B cell (primary cell): ENCODE data around the gene MYOF. TPM values are rescaled to one million over a fixed set of nuclear protein-coding genes. Genes with fewer than 3 reads are reported as not detected.

ENCODE experiments used
- ATAC-seq: fragments of 200-7000 bp; cut with Tn5 transposase; one replicate; pipeline ENCODE4 v1.10.0; 2021; ENCODE audit warnings: low read depth, mild to moderate bottlenecking, moderate number of reproducible peaks, moderate library complexity
- CTCF ChIA-PET: fragments of 350-600 bp; sonication (Branson Sonifier 250); formaldehyde crosslinking; loops from one replicate; lab custom pipeline; 2021; ENCODE audit warnings: antibody characterized with exemption, inconsistent platforms; lab: Charles Lee
- POLR2A ChIA-PET: fragments of 350-600 bp; sonication (Branson Sonifier 250); formaldehyde crosslinking; loops from one replicate; lab custom pipeline; 2021; ENCODE audit warnings: antibody characterized with exemption; lab: Charles Lee
- DNase-seq: peaks from one replicate; pipeline ENCODE4 v3.0.0; 2013
- H2AFZ ChIP-seq: 2 replicates; pipeline ENCODE4 v1.6.1; 2012; ENCODE audit warnings: mild to moderate bottlenecking, low read depth, low read length; ENCODE audit not compliant: insufficient read depth, poor library complexity, severe bottlenecking
- H3K27ac ChIP-seq, 2 donors: 1 replicate in 1 of 2; 2 replicates in 1 of 2; pipeline ENCODE4 v1.5.1; 2012 to 2013; ENCODE audit warnings: low read length in 2 of 2, mild to moderate bottlenecking in 2 of 2, moderate library complexity in 1 of 2
- H3K27me3 ChIP-seq, 4 experiments: fragments of 200-600 bp in 1 of 4; sonication (generic) in 1 of 4; replicated peaks in 1 of 4; 1 replicate in 2 of 4; 2 replicates in 2 of 4; pipeline versions ENCODE4 v1.6.1 to v1.7.0; 2013 to 2016; ENCODE audit warnings: low read length in 3 of 4, mild to moderate bottlenecking in 2 of 4, mixed read lengths in 1 of 4, moderate library complexity in 1 of 4; ENCODE audit not compliant: insufficient read depth in 4 of 4, control insufficient read depth in 3 of 4; ENCODE audit errors: control extremely low read depth in 1 of 4
- H3K36me3 ChIP-seq, 2 experiments: replicated peaks in 1 of 2; 1 replicate in 1 of 2; 2 replicates in 1 of 2; pipeline versions ENCODE4 v1.6.1 to v1.7.1; 2013; ENCODE audit warnings: low read length in 1 of 2; ENCODE audit not compliant: insufficient read depth in 2 of 2, control insufficient read depth in 1 of 2; ENCODE audit errors: control extremely low read depth in 1 of 2, extremely low read depth in 1 of 2
- H3K4me1 ChIP-seq, 2 donors: fragments of 200-600 bp in 1 of 2; sonication (generic) in 1 of 2; 1 replicate in 1 of 2; 2 replicates in 1 of 2; pipeline versions ENCODE4 v1.5.1 to v1.6.1; 2013 to 2017; ENCODE audit warnings: low read length in 2 of 2; ENCODE audit not compliant: control insufficient read depth in 2 of 2, insufficient read depth in 2 of 2
- H3K4me2 ChIP-seq: replicated peaks from 2 replicates; pipeline ENCODE3; 2012; ENCODE audit warnings: mild to moderate bottlenecking, low read depth, low read length; ENCODE audit not compliant: poor library complexity, severe bottlenecking
- H3K4me3 ChIP-seq, 5 experiments: fragments of 200-600 bp in 1 of 5; sonication (generic) in 1 of 5; 1 replicate in 3 of 5; 2 replicates in 2 of 5; pipeline versions ENCODE4 v1.5.1 to v1.7.0; 2011 to 2016; ENCODE audit warnings: low read length in 4 of 5, mild to moderate bottlenecking in 4 of 5, low read depth in 2 of 5, control low read depth in 1 of 5, moderate library complexity in 1 of 5; ENCODE audit not compliant: insufficient read depth in 1 of 5; ENCODE audit errors: control extremely low read depth in 1 of 5, extremely low read depth in 1 of 5
- H3K79me2 ChIP-seq: fragments of 200-600 bp; sonication (generic); one replicate; pipeline ENCODE4 v1.6.0; 2016; ENCODE audit warnings: low read length; ENCODE audit not compliant: control insufficient read depth, insufficient read depth
- H3K9ac ChIP-seq: fragments of 200-600 bp; sonication (generic); 2 replicates; pipeline ENCODE4 v1.6.1; 2017; ENCODE audit warnings: mild to moderate bottlenecking, low read length, moderate library complexity
- H3K9me3 ChIP-seq, 3 donors: one replicate each; pipeline versions ENCODE4 v1.6.1 to v1.7.1; 2013; ENCODE audit warnings: low read length in 2 of 3; ENCODE audit not compliant: control insufficient read depth in 2 of 3, insufficient read depth in 1 of 3; ENCODE audit errors: control extremely low read depth in 1 of 3
- H4K20me1 ChIP-seq: 2 replicates; pipeline ENCODE4 v1.6.0; 2012; ENCODE audit warnings: mild to moderate bottlenecking, low read length; ENCODE audit not compliant: insufficient read depth, control insufficient read depth, poor library complexity, severe bottlenecking
- H3K27ac Mint-ChIP-seq: one replicate; pipeline ENCODE4 v1.8.0; 2021; ENCODE audit warnings: mixed read lengths
- H3K27me3 Mint-ChIP-seq: one replicate; pipeline ENCODE4 v1.8.0; 2021; ENCODE audit warnings: mixed read lengths
- H3K4me1 Mint-ChIP-seq: one replicate; pipeline ENCODE4 v1.8.0; 2021; ENCODE audit warnings: mixed read lengths
- H3K4me3 Mint-ChIP-seq: one replicate; pipeline ENCODE4 v1.8.0; 2021; ENCODE audit warnings: mixed read lengths
- H3K9me3 Mint-ChIP-seq: one replicate; pipeline ENCODE4 v1.8.0; 2022; ENCODE audit warnings: mixed read lengths; ENCODE audit not compliant: insufficient read depth
- EZH2 ChIP-seq: IDR thresholded peaks from 2 replicates; pipeline ENCODE4 v1.6.1; 2012; ENCODE audit warnings: borderline replicate concordance, low read depth, mild to moderate bottlenecking, moderate library complexity, low read length; ENCODE audit not compliant: insufficient read depth, poor library complexity, severe bottlenecking
- WGBS: methylation state at CpG from one replicate; pipeline ENCODE4 v1.1.5; 2013; ENCODE audit warnings: missing lambda C conversion rate; ENCODE audit not compliant: insufficient coverage; 5-methylcytosine and 5-hydroxymethylcytosine counted together
- intact Hi-C: fragments of 100-400 bp; cut with micrococcal nuclease; formaldehyde crosslinking; loops from one replicate; pipeline ENCODE4 v1.10.0; 2022
- polyA plus RNA-seq: library from polyadenylated mRNA; depleted of rRNA; stranded (reverse); fragments of >200 nt; gene quantifications from 2 replicates; pipeline ENCODE4 v1.2.3, GENCODE V29; 2012
- total RNA-seq, 2 donors: library from RNA; stranded (reverse); fragments of 120-200 nt in 1 of 2; gene quantifications; 1 replicate in 1 of 2; 2 replicates in 1 of 2; pipeline versions ENCODE4 v1.2.3 to v1.2.4, GENCODE V29; 2013 to 2022
- TF ChIP-seq, protein P1 (sequence below): fragments of 200-600 bp; IDR thresholded peaks from one replicate; pipeline ENCODE4 v1.8.0; 2022; ENCODE audit warnings: antibody characterized with exemption, mild to moderate bottlenecking

Gene MYOF
- total and polyA plus RNA-seq, 2 donors (not counting 1 experiment from before 2014, with no cell fraction given) = 0.07 to 0.18 TPM

DNA sequence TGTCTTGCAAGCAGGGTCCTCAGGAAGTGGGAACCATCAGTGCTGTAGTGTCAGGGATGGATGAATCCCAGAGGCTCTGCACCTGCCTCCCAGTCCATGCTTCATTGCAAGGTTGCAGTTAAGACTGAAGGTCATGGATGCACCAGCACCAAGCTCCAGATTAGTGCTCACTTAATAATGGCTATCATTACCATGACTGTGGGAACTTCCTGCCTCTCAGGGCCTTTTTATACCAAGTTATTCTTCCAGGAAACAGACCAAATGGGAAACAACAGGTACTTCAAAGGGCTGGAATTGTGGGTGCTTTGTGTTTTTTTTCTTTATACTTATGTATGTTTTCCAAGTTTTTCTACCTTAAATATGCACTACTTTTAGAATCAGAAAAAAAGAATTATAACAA lies 210.8 kb downstream of the MYOF start:
- Histone ChIP-seq H3K9ac (no peak overlapping the region), H2AFZ (no peak overlapping the region), H3K9me3 (peaks cover 0 to 8% (median 0%) of the 10 kb centered on the region in 3 donors), H3K27me3 (no peaks in the 10 kb centered on the region), H3K4me1 (peaks cover 19 to 20% of the 10 kb centered on the region in 2 donors), H3K27ac (no peak overlapping the region), H3K4me3 (no peak overlapping the region), H3K4me2 (no peak overlapping the region), H4K20me1 (no peaks in the 10 kb centered on the region), H3K79me2 (no peaks in the 10 kb centered on the region), H3K36me3 (no peaks in the 10 kb centered on the region)
- DNase-seq (no peak), ATAC-seq (no peak)
- Mint-ChIP-seq H3K9me3 (peaks cover 2% of the 10 kb centered on the region), H3K27ac (no peak overlapping the region), H3K27me3 (no peaks in the 10 kb centered on the region), H3K4me1 (peaks cover 28% of the 10 kb centered on the region), H3K4me3 (no peak overlapping the region)
- ChIA-PET POLR2A (interaction anchor here (0.6 kb wide), 1 partner anchor 322 kb away, joined by 4 read pairs; no protein-coding TSS in a partner anchor), CTCF (no interaction called here)
- no peak for TF ChIP-seq EZH2
- TF ChIP-seq, protein P1, sequence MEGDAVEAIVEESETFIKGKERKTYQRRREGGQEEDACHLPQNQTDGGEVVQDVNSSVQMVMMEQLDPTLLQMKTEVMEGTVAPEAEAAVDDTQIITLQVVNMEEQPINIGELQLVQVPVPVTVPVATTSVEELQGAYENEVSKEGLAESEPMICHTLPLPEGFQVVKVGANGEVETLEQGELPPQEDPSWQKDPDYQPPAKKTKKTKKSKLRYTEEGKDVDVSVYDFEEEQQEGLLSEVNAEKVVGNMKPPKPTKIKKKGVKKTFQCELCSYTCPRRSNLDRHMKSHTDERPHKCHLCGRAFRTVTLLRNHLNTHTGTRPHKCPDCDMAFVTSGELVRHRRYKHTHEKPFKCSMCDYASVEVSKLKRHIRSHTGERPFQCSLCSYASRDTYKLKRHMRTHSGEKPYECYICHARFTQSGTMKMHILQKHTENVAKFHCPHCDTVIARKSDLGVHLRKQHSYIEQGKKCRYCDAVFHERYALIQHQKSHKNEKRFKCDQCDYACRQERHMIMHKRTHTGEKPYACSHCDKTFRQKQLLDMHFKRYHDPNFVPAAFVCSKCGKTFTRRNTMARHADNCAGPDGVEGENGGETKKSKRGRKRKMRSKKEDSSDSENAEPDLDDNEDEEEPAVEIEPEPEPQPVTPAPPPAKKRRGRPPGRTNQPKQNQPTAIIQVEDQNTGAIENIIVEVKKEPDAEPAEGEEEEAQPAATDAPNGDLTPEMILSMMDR = no peak
- intact Hi-C loops = no loop called here

DNA sequence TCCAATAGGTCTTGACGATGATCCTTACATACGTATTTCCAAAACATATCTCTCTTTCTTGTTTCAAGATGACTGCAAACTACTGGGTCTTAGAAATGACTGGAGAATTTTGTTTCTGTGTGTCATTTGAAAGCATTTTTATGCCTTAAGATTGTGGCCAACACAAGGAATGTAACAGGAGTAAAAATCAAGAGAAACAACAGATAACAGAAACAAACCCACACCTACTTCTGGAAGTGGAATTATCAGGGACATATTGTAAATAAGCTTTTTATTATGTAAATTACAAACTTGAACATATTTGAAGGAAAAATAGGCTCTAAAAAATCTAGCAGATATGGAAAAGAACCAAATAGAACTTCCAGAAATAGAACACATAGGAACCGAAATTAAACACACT lies 212.9 kb downstream of the MYOF start:
- Mint-ChIP-seq H3K9me3 (peaks cover 2% of the 10 kb centered on the region), H3K4me1 (peaks cover 20% of the 10 kb centered on the region), H3K27ac (no peak overlapping the region), H3K4me3 (no peak overlapping the region), H3K27me3 (no peaks in the 10 kb centered on the region)
- POLR2A ChIA-PET = no interaction called here
- Histone ChIP-seq H3K27me3 (no peaks in the 10 kb centered on the region), H2AFZ (no peak overlapping the region), H4K20me1 (no peaks in the 10 kb centered on the region), H3K4me2 (no peak overlapping the region), H3K36me3 (no peaks in the 10 kb centered on the region), H3K4me1 (peaks cover 15 to 20% of the 10 kb centered on the region in 2 donors), H3K9ac (no peak overlapping the region), H3K27ac (no peak overlapping the region), H3K9me3 (peaks cover 0 to 8% (median 0%) of the 10 kb centered on the region in 3 donors), H3K79me2 (no peaks in the 10 kb centered on the region), H3K4me3 (no peak overlapping the region)
- no CpG with 5 or more reads among the region's 3 CpGs for WGBS
- ATAC-seq (no peak), DNase-seq (no peak)
- no peak for TF ChIP-seq EZH2
- TF ChIP-seq, protein P1 = no peak
- intact Hi-C loops = no loop called here
- CTCF ChIA-PET = interaction anchor here (1.0 kb wide), 1 partner anchor 10 kb away, joined by 3 read pairs; no protein-coding TSS in a partner anchor
